CD4-positive, alpha-beta T cell treated with Interleukin-10 for 1 hour (primary cell): Measurements from ENCODE around the gene C1QTNF12.

Source experiments
- DNase-seq: peaks from one replicate; pipeline ENCODE4 v3.0.0-alpha.2; 2020

The C1QTNF12 gene

GRCh38 chr1:1226566-1227362, 19.8 kb downstream of the C1QTNF12 start:
- DNase-seq: no peak

GRCh38 chr1:1225913-1226312, 20.6 kb downstream of the C1QTNF12 start:
- DNase-seq: no peak

GRCh38 chr1:1225238-1225845, 21.2 kb downstream of the C1QTNF12 start:
- no peak for DNase-seq

GRCh38 chr1:1223891-1224290, 22.6 kb downstream of the C1QTNF12 start:
- no peak for DNase-seq

GRCh38 chr1:1223321-1223720, 23.2 kb downstream of the C1QTNF12 start:
- DNase-seq: no peak

GRCh38 chr1:1222575-1223225, 23.8 kb downstream of the C1QTNF12 start:
- DNase-seq: no peak

- DNase-seq: no peak
These were observed 24.5 kb downstream of the C1QTNF12 start for GRCh38 chr1:1221887-1222574.

GRCh38 chr1:1220197-1220596, 26.3 kb downstream of the C1QTNF12 start:
- no peak for DNase-seq

- peak; percentile 76 for DNase-seq
These were observed 27.2 kb downstream of the C1QTNF12 start for GRCh38 chr1:1219341-1219740.

- DNase-seq: no peak
These were observed 27.9 kb downstream of the C1QTNF12 start for GRCh38 chr1:1218524-1219200.

- peak; percentile 42 for DNase-seq
These were observed 28.6 kb downstream of the C1QTNF12 start for GRCh38 chr1:1217621-1218523.

GRCh38 chr1:1216770-1217620, 29.5 kb downstream of the C1QTNF12 start:
- DNase-seq: peak; percentile 75

GRCh38 chr1:1215881-1216605, 30.5 kb downstream of the C1QTNF12 start:
- DNase-seq: no peak

GRCh38 chr1:1215080-1215676, 31.3 kb downstream of the C1QTNF12 start:
- DNase-seq: peak; percentile 55

GRCh38 chr1:1213345-1214265, 32.9 kb downstream of the C1QTNF12 start, which contains the start of gene TNFRSF4:
TSS of gene TNFRSF4 (minus strand) at chr1:1214153. CDS start at chr1:1214127, 26 bp downstream.
- peak; percentile 58 for DNase-seq

- DNase-seq: peak; percentile 64
These were observed 33.7 kb downstream of the C1QTNF12 start for GRCh38 chr1:1212780-1213344.

- no peak for DNase-seq
These were observed 34.7 kb downstream of the C1QTNF12 start for GRCh38 chr1:1211541-1212441.
